IMR-90 (cell line): ENCODE measurements around the gene LTBP1. TPM values are rescaled to one million over a fixed set of nuclear protein-coding genes. Genes with fewer than 3 reads are reported as not detected.

Experiments
- ATAC-seq: fragments of 200-7000 bp; cut with Tn5 transposase; 2 replicates; pipeline ENCODE4 v1.9.1; 2020; ENCODE audit warnings: low read depth, mild to moderate bottlenecking, moderate library complexity
- BruUV-seq: library from RNA; stranded (reverse); fragments of 400-500 nt; replicated peaks from 2 replicates; lab custom pipeline; 2021; lab: Mats Ljungman, UMichigan
- CTCF ChIA-PET: fragments of 300-600 bp; formaldehyde crosslinking; extraction: SDS; loops from one replicate; lab custom pipeline; 2021; ENCODE audit warnings: antibody characterized with exemption; lab: Yijun Ruan, JAX
- POLR2A ChIA-PET: fragments of 300-600 bp; sonication (Branson Sonifier 250); formaldehyde crosslinking; loops from one replicate; lab custom pipeline; 2022; ENCODE audit warnings: antibody characterized with exemption; ENCODE audit not compliant: unreplicated experiment; lab: Charles Lee
- DNase-seq: peaks from one replicate; pipeline ENCODE4 v3.0.0; 2013
- H2AFZ ChIP-seq: replicated peaks from 2 replicates; pipeline ENCODE3; 2013; ENCODE audit warnings: low read length, mild to moderate bottlenecking; ENCODE audit not compliant: poor library complexity
- H2AK5ac ChIP-seq: 2 replicates; pipeline ENCODE4 v1.6.1; 2013; ENCODE audit warnings: low read depth, low read length, inconsistent platforms
- H2AK9ac ChIP-seq: replicated peaks from 2 replicates; pipeline ENCODE3; 2013; ENCODE audit warnings: mild to moderate bottlenecking, low read depth, low read length, moderate library complexity; ENCODE audit not compliant: poor library complexity
- H2BK120ac ChIP-seq: 2 replicates; pipeline ENCODE4 v1.6.1; 2013; ENCODE audit warnings: low read depth, low read length, inconsistent platforms
- H2BK15ac ChIP-seq: 3 replicates; pipeline ENCODE4 v1.6.1; 2013; ENCODE audit warnings: low read depth, low read length, inconsistent platforms
- H2BK20ac ChIP-seq: 2 replicates; pipeline ENCODE4 v1.6.1; 2013; ENCODE audit warnings: low read depth, mild to moderate bottlenecking, inconsistent platforms, low read length, moderate library complexity
- H2BK5ac ChIP-seq: 2 replicates; pipeline ENCODE4 v1.6.1; 2013; ENCODE audit warnings: mild to moderate bottlenecking, low read depth, low read length, inconsistent platforms; ENCODE audit not compliant: poor library complexity, severe bottlenecking
- H3K14ac ChIP-seq: replicated peaks from 2 replicates; pipeline ENCODE4 v1.6.1; 2013; ENCODE audit warnings: low read depth, low read length, inconsistent platforms
- H3K18ac ChIP-seq: 2 replicates; pipeline ENCODE4 v1.6.1; 2013; ENCODE audit warnings: low read depth, low read length, control low read depth
- H3K23ac ChIP-seq: 2 replicates; pipeline ENCODE4 v1.6.1; 2013; ENCODE audit warnings: low read depth, low read length, inconsistent platforms
- H3K27ac ChIP-seq: 2 replicates; pipeline ENCODE4 v1.5.1; 2013; ENCODE audit warnings: mild to moderate bottlenecking, control low read depth, low read length; ENCODE audit not compliant: insufficient read depth
- H3K27me3 ChIP-seq: 2 replicates; pipeline ENCODE4 v1.6.1; 2013; ENCODE audit warnings: low read length; ENCODE audit not compliant: control insufficient read depth, insufficient read depth
- H3K36me3 ChIP-seq: 2 replicates; pipeline ENCODE4 v1.6.1; 2013; ENCODE audit warnings: low read length, mixed read lengths; ENCODE audit not compliant: control insufficient read depth, insufficient read depth
- H3K4ac ChIP-seq: 2 replicates; pipeline ENCODE4 v1.6.1; 2013; ENCODE audit warnings: low read depth, low read length, inconsistent platforms
- H3K4me1 ChIP-seq: 2 replicates; pipeline ENCODE4 v1.6.1; 2013; ENCODE audit warnings: low read length, mixed read lengths; ENCODE audit not compliant: control insufficient read depth, insufficient read depth
- H3K4me2 ChIP-seq: 2 replicates; pipeline ENCODE4 v1.6.1; 2013; ENCODE audit warnings: low read depth, mild to moderate bottlenecking, control low read depth, low read length, moderate library complexity
- H3K4me3 ChIP-seq: 2 replicates; pipeline ENCODE4 v1.5.1; 2013; ENCODE audit warnings: low read depth, mild to moderate bottlenecking, control low read depth, low read length, moderate library complexity; ENCODE audit not compliant: insufficient read depth
- H3K56ac ChIP-seq: 2 replicates; pipeline ENCODE4 v1.6.1; 2013; ENCODE audit warnings: low read length, inconsistent platforms; ENCODE audit not compliant: insufficient read depth; ENCODE audit errors: extremely low read depth
- H3K79me1 ChIP-seq, 2 experiments: 2 replicates each; pipeline ENCODE4 v1.6.1; 2013; ENCODE audit warnings: low read length in 2 of 2, inconsistent platforms in 1 of 2, low read depth in 1 of 2
- H3K9ac ChIP-seq: 2 replicates; pipeline ENCODE4 v1.6.1; 2013; ENCODE audit warnings: low read depth, low read length, control low read depth
- H3K9me1 ChIP-seq: 2 replicates; pipeline ENCODE4 v1.6.1; 2013; ENCODE audit warnings: low read length, inconsistent platforms; ENCODE audit not compliant: insufficient read depth
- H3K9me3 ChIP-seq: 2 replicates; pipeline ENCODE4 v1.6.1; 2013; ENCODE audit warnings: low read length; ENCODE audit not compliant: control insufficient read depth, insufficient read depth
- H4K20me1 ChIP-seq: 2 replicates; pipeline ENCODE4 v1.6.1; 2013; ENCODE audit warnings: low read length, inconsistent platforms; ENCODE audit not compliant: insufficient read depth
- H4K5ac ChIP-seq: 2 replicates; pipeline ENCODE4 v1.6.1; 2013; ENCODE audit warnings: mild to moderate bottlenecking, low read depth, low read length, control low read depth
- H4K8ac ChIP-seq, 2 experiments: 2 replicates each; pipeline ENCODE4 v1.6.1; 2013; ENCODE audit warnings: low read depth in 2 of 2, low read length in 2 of 2, control low read depth in 1 of 2, inconsistent platforms in 1 of 2
- H4K91ac ChIP-seq: 2 replicates; pipeline ENCODE4 v1.6.1; 2013; ENCODE audit warnings: low read depth, low read length, inconsistent platforms; ENCODE audit not compliant: insufficient read depth
- BHLHE40 ChIP-seq: fragments of 150-350 bp; IDR thresholded peaks from 2 replicates; pipeline ENCODE4 v1.6.1; 2016; ENCODE audit warnings: mild to moderate bottlenecking, low read depth, low read length
- CEBPB ChIP-seq: IDR thresholded peaks from 2 replicates; pipeline ENCODE4 v1.6.1; 2012; ENCODE audit warnings: low read depth, low read length, improper control_type of control experiment
- CHD1 ChIP-seq: IDR thresholded peaks from 2 replicates; pipeline ENCODE4 v1.6.1; 2012; ENCODE audit warnings: low read depth, low read length, improper control_type of control experiment
- CTCF ChIP-seq: conservative IDR thresholded peaks from 2 replicates; pipeline ENCODE4 v1.5.1; 2012; ENCODE audit warnings: mild to moderate bottlenecking, low read depth, low read length, improper control_type of control experiment
- ELK1 ChIP-seq: fragments of 150-350 bp; IDR thresholded peaks from 2 replicates; pipeline ENCODE4 v1.6.1; 2016; ENCODE audit warnings: low read depth, mild to moderate bottlenecking, low read length, moderate library complexity, borderline replicate concordance
- FOS ChIP-seq: fragments of 150-350 bp; IDR thresholded peaks from 2 replicates; pipeline ENCODE4 v1.6.1; 2016; ENCODE audit warnings: low read depth, low read length
- MAFK ChIP-seq: IDR thresholded peaks from 2 replicates; pipeline ENCODE4 v1.6.1; 2012; ENCODE audit warnings: low read depth, low read length, improper control_type of control experiment
- MAZ ChIP-seq: IDR thresholded peaks from 2 replicates; pipeline ENCODE4 v1.6.1; 2012; ENCODE audit warnings: low read depth, mild to moderate bottlenecking, low read length, improper control_type of control experiment, moderate library complexity, borderline replicate concordance
- MXI1 ChIP-seq: IDR thresholded peaks from 2 replicates; pipeline ENCODE4 v1.6.1; 2012; ENCODE audit warnings: low read depth, mild to moderate bottlenecking, low read length, moderate library complexity, borderline replicate concordance
- NFE2L2 ChIP-seq: fragments of 150-350 bp; IDR thresholded peaks from 2 replicates; pipeline ENCODE4 v1.6.1; 2016; ENCODE audit warnings: low read depth, mild to moderate bottlenecking, low read length
- POLR2A ChIP-seq: IDR thresholded peaks from 2 replicates; pipeline ENCODE4 v1.6.1; 2012; ENCODE audit warnings: mild to moderate bottlenecking, low read depth, low read length
- RAD21 ChIP-seq: IDR thresholded peaks from 2 replicates; pipeline ENCODE4 v1.6.1; 2012; ENCODE audit warnings: low read length, improper control_type of control experiment
- RCOR1 ChIP-seq: IDR thresholded peaks from 2 replicates; pipeline ENCODE4 v1.6.1; 2012; ENCODE audit warnings: mild to moderate bottlenecking, low read length, improper control_type of control experiment; ENCODE audit not compliant: insufficient replicate concordance
- RFX5 ChIP-seq: IDR thresholded peaks from 2 replicates; pipeline ENCODE4 v1.8.0; 2012; ENCODE audit warnings: low read depth, mild to moderate bottlenecking, low read length, moderate library complexity
- SMC3 ChIP-seq: fragments of 150-350 bp; IDR thresholded peaks from 2 replicates; pipeline ENCODE4 v1.6.1; 2016; ENCODE audit warnings: low read depth, mild to moderate bottlenecking, antibody characterized with exemption, low read length, moderate library complexity
- USF2 ChIP-seq: fragments of 150-350 bp; IDR thresholded peaks from 2 replicates; pipeline ENCODE4 v1.6.1; 2017; ENCODE audit warnings: mild to moderate bottlenecking, antibody characterized with exemption, low read length, low read depth
- WGBS, 2 experiments: methylation state at CpG; one replicate each; pipeline versions ENCODE4 v1.1.5 to v1.1.7; 2013; ENCODE audit warnings: missing lambda C conversion rate in 2 of 2; ENCODE audit not compliant: insufficient read length in 1 of 2; ENCODE audit errors: extremely low coverage in 2 of 2; 5-methylcytosine and 5-hydroxymethylcytosine counted together
- dilution Hi-C: fragments of 300-500 bp; cut with HindIII; formaldehyde crosslinking; loops from one replicate; pipeline ENCODE4 v1.14.3; 2018; ENCODE audit warnings: low sequenced_read_pairs; ENCODE audit not compliant: unreplicated experiment
- in situ Hi-C: fragments of 300-500 bp; cut with MboI; formaldehyde crosslinking; loops from 3 replicates; pipeline ENCODE4 v1.14.3; 2019; ENCODE audit warnings: low sequenced_read_pairs, inconsistent platforms, mixed read lengths
- intact Hi-C: fragments of 100-400 bp; cut with micrococcal nuclease; formaldehyde crosslinking; loops from 2 replicates; pipeline ENCODE4 v1.10.0; 2022
- polyA plus RNA-seq, 3 experiments: library from polyadenylated mRNA; depleted of rRNA; stranded (reverse); fragments of >200 nt; gene quantifications; 2 replicates each; pipeline ENCODE4 v1.2.3, GENCODE V29; 2012; ENCODE audit warnings: low replicate concordance in 1 of 3
- total RNA-seq: library from RNA; depleted of rRNA; stranded (reverse); fragments of >200 nt; gene quantifications from 2 replicates; pipeline ENCODE4 v1.2.3, GENCODE V29; 2012

Gene LTBP1
- total and polyA plus RNA-seq, 2 of the 4 experiments (the other 2 are of a cell fraction) = 235 to 326 TPM

- in situ Hi-C loops (no loop called here), intact Hi-C loops (loop anchor here (2.0 kb wide), 1 partner anchor 56 kb away; no protein-coding TSS in a partner anchor), dilution Hi-C loops (no loop called here)
- CTCF ChIA-PET = interaction anchor here (0.6 to 1.9 kb wide), 3 partner anchors 28 to 87 kb away, joined by 3 to 5 read pairs (median 3); no protein-coding TSS in a partner anchor
- no peak overlapping the region for H4K5ac ChIP-seq
- H4K20me1 ChIP-seq = no peaks in the 10 kb centered on the region
- no peak overlapping the region for H3K23ac ChIP-seq
- H3K27ac ChIP-seq = peak overlapping the region; percentile 76
- H4K91ac ChIP-seq = peak overlapping the region; percentile 35; the same call in 1 of the 2 replicates
- H3K4me3 ChIP-seq = no peak overlapping the region
- peak overlapping the region; percentile 95 for H3K4ac ChIP-seq
- ATAC-seq = peak; percentile 23
- no peak overlapping the region for H3K9ac ChIP-seq
- H3K9me3 ChIP-seq = no peaks in the 10 kb centered on the region
- TF ChIP-seq FOS (peak; percentile 52; the same call in 1 of the 2 replicates), RCOR1 (no peak), SMC3 (no peak), CEBPB (peak; percentile 78), RAD21 (no peak), MXI1 (no peak), ELK1 (no peak), MAZ (no peak), USF2 (no peak), CHD1 (no peak), POLR2A (no peak), MAFK (peak; percentile 7; the same call in 1 of the 2 replicates), BHLHE40 (peak; percentile 68), NFE2L2 (no peak), RFX5 (no peak), CTCF (no peak)
- no peak overlapping the region for H3K56ac ChIP-seq
- no peak overlapping the region for H3K4me2 ChIP-seq
- H2BK20ac ChIP-seq = peak overlapping the region; percentile 64; the same call in 1 of the 2 replicates
- no TSS peak for BruUV-seq
- no peak overlapping the region for H2AFZ ChIP-seq
- POLR2A ChIA-PET = interaction anchor here (0.7 kb wide), 1 partner anchor 314 kb away, joined by 3 read pairs; no protein-coding TSS in a partner anchor
- peak overlapping the region; percentile 11; the same call in 1 of the 3 replicates for H2BK15ac ChIP-seq
- 0 out of 2 replicates have a peak overlapping the region, but pooled peaks have one; percentile 19 for H3K18ac ChIP-seq
- H3K79me1 ChIP-seq = peaks cover 30 to 61% of the 10 kb centered on the region in 2 experiments
- H2BK5ac ChIP-seq = peak overlapping the region; percentile 99
- H3K4me1 ChIP-seq = peaks cover 31% of the 10 kb centered on the region
- peak overlapping the region; percentile 52 for H2AK5ac ChIP-seq
- H3K36me3 ChIP-seq = peaks cover 17% of the 10 kb centered on the region
- WGBS, 2 experiments = no CpG with 5 or more reads among the region's 3 CpGs
- no peak overlapping the region for H3K14ac ChIP-seq
- H4K8ac ChIP-seq = peak overlapping the region; percentile 57 to 76; a peak in 2 of 4 replicates
- peak overlapping the region; percentile 86 for H2BK120ac ChIP-seq
- peaks cover 29% of the 10 kb centered on the region for H3K9me1 ChIP-seq
- DNase-seq = peak; percentile 96
- H3K27me3 ChIP-seq = no peaks in the 10 kb centered on the region
- peak overlapping the region; percentile 12 for H2AK9ac ChIP-seq
Observed at GRCh38 chr2:33215299-33215698, 268.5 kb downstream of the LTBP1 start.
